Measurements from ENCODE around the gene CREB1.

DNA sequence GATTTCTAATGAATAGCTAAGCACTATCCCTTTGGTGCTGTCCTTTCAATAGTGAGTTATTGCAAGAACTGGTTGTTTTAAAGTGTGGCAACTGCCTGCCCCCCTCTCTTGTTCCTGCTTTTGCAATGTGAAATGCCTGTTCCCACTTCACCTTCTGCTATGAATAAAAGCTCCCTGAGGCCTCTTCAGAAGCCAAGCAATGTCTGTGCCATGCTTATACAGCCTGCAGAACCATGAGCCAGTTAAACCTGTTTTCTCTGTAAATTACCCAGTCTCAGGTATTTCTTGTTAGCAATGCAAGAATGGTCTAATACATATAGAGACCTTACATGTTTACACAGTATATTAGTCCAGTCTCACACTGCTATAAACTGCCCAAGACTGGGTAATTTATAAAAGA, 110.4 kb downstream of the CREB1 start:
- TF ChIP-seq POLR2A (IDR thresholded peaks at IDR 0.05): no peak
- TF ChIP-seq, protein P1, sequence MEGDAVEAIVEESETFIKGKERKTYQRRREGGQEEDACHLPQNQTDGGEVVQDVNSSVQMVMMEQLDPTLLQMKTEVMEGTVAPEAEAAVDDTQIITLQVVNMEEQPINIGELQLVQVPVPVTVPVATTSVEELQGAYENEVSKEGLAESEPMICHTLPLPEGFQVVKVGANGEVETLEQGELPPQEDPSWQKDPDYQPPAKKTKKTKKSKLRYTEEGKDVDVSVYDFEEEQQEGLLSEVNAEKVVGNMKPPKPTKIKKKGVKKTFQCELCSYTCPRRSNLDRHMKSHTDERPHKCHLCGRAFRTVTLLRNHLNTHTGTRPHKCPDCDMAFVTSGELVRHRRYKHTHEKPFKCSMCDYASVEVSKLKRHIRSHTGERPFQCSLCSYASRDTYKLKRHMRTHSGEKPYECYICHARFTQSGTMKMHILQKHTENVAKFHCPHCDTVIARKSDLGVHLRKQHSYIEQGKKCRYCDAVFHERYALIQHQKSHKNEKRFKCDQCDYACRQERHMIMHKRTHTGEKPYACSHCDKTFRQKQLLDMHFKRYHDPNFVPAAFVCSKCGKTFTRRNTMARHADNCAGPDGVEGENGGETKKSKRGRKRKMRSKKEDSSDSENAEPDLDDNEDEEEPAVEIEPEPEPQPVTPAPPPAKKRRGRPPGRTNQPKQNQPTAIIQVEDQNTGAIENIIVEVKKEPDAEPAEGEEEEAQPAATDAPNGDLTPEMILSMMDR (IDR thresholded peaks at IDR 0.05): no peak
